HG03025 (cell line): ENCODE measurements around the gene GALNT9.
"Not testable (repeated sequence)": the region's sequence is repeated elsewhere in the genome, so short reads cannot be mapped to it uniquely, and the experiment has no call there.

Experiments used
- ATAC-seq: cut with Tn5 transposase; IDR thresholded peaks from one replicate; pipeline ENCODE4 v1.9.1; 2021; ENCODE audit warnings: mild to moderate bottlenecking, moderate library complexity; ENCODE audit not compliant: unreplicated experiment, low FRiP score

Gene GALNT9

DNA sequence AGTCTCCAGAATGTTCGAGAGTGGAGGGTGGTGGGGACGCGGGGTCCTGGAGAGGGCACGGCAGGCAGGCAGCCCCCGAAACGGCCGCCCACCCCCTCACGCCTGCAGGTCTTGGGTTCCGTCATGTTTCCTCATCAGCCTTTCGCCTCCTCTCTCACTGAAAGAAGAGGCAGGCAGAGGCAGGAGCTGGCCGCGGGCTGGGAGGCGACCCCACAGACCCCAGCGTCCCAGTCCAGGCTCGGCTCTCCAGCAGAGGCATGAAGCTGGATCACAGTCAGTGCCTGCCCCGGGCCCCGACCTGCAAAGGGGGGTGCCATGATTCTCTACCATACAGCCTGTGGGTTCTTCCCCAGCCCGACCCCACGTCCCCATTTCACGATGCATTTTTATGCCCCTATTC, 13.4 kb downstream of the GALNT9 start:
- ATAC-seq: no peak

DNA sequence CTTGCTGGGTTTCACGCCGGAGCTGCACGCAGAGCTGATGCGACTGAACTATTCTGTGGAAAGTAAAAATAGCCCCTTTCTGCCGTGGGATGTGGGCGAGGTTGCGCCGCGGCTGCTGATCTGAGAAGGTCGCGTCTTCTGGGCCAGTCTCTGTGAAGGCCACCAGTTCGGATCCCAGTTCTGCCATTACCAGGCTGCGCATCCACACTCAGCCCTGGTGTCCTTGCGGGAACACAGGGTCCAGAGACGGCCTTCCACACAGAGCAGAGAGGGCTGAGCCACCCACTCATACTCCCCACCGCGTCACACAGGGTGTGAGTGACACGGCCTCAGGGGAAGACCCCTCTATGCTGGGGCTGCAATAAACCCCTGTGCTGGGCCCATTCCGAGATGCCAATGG, 13.9 kb downstream of the GALNT9 start:
- ATAC-seq: no peak

DNA sequence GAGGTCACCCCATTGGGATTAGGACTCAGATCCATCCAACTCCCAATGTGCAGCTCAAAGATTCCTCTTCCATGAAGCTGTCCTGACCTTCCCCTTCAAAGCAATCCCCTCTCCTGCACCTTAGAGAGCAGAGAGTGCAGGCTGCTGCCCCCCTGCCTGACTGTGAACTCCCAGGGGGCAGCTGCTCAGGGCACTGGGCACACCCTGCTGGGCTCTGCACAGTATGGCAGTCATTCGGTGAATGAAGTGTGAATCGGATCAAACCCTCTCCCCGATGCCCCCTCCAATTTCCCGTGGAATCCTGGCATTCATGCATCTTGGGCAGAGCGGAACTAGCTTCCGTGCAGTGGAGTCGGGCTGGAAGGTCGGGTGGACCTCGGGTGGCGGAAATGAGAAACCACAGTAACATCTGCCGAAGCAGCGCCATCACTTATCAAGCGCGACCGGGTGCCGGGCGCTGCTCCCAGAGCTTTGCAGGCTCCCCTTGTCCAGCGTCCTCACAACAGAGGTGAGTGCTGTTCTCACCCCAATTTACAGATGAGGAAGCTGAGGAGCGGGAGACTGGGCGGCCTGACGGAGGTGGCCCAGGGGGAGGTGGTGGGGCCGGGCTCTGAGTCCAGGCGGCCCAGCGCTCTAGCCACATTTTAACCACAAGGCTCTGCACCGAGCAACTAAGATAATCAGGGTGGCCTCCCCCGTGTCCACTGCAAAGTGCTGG, 14.7 kb downstream of the GALNT9 start:
- no peak for ATAC-seq

DNA sequence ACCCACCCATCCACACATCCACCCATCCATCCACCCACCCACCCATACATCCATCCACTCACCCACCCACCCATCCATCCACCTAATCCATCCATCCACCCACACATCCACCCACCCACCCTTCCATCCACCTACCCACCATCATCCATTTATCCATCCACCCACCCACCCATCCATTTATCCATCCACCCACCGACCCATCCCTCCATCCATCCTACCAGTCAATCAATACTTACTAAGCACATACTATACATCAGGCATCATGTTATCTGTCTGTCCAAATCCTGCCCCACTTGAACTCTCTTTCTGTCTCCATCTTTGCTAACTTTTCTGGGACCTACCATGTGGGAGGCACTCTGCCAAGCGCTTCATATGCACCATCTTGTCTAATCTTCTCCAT, 15.4 kb downstream of the GALNT9 start:
- no peak for ATAC-seq

DNA sequence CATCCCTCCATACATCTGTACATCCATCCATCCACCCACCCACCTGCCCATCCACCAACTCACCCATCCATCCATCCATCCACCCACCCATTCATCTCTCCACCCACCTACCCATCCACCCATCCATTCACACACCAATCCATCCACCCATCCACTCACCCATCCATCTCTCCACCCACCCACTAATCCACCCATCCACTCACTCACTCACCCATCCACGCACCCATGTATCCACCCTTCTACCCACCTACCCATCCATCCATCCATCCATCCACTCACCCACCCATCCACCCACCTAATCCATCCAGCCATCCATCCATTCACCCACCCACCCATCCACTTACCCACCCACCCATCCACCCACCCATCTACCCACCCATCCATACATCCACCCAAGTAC, 16.2 kb downstream of the GALNT9 start:
- no peak for ATAC-seq

DNA sequence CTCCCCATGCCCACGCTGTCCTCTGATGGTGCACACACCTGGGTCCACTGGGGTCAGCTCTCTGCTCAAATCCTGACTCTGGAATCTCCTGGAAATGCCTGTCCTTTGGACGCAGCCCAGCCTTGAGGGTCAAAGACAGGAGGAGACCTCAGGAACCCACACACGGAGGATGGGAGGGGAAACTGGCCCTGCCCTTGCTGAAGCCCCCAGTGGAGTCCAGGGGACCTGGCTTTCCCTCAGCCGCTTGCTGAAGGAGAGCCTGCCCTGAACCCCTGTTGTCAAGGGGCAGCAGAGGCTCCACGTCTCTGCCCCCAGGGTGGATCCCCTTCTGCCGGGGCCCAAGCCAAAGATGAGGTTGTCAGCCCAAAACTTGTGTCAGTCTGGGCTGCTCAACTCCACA, 16.9 kb downstream of the GALNT9 start:
- ATAC-seq: no peak

DNA sequence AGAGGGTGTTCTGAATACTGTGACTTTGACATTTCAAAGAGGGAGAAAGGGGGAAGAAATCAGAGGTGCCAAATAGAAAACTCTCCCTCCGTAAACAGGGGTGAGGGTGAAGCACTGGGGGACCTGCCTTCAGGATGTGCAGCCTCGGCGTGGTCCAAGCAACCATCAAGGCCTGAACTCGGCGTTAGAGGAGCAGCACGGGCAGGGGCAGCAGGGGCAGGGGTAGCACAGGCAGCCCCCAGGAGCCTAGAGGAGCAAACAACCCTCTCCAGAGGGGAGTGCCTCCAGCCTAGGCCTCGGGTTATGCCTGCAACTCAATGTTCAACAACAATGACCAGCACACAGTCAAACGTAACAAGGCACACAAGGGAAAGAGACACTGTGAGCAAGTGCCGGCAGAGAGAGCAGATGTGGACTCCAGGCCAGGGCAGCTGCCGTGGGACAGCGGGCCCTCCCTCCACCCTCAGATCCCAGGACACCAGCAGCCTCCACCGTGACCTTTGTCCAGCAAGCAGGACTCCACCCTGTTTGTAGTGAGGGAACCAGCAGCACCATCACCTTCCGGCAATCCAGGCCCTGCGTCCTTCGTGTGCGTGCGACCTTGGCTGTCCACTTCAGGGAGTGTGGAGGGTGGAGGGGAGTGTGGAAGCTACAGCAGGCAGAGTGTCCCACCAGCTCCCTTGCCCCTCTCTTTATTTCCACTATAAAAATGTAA, 18.0 kb downstream of the GALNT9 start:
- no peak for ATAC-seq

DNA sequence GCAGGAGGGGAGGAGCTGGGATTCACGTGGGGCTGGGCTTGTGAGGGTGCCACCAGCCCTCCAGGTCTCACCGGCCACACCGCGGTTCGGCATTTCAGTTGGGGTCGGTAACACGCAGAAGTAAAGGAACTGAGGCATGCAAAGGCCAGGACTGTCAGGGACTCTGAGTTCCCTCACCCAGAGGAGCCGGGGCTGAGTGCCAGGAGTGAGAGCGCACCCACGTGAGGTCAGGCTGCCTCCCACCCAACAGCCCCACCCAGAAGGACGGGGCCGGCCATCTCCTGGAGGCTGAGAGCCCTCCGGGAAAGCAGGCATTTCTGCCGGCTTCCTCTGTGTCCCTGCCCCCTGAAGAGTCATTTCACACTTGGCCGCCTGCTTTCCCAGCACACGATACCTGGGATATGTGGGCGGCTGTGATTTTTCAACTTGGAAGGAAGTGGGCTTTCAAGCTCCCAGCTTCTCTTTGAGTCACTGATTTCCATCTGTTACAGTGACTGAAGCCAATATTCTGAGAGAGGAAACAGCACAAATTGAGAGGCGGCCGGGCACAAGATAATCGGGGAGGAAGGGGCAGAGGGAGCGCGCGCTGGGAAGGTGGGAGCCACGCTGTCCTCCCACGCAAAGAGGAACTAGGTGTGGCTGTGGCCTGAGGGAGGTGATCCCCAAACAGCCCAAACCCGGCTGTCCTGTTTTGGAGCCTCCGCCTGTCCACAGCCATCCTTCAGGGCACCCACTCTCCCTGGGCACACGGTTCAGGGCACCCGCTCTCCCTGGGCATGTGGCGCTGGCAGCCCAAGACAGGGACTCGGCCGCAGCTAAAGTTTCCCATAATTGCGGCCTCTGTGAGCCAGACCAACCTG, 19.0 kb downstream of the GALNT9 start:
- no peak for ATAC-seq

DNA sequence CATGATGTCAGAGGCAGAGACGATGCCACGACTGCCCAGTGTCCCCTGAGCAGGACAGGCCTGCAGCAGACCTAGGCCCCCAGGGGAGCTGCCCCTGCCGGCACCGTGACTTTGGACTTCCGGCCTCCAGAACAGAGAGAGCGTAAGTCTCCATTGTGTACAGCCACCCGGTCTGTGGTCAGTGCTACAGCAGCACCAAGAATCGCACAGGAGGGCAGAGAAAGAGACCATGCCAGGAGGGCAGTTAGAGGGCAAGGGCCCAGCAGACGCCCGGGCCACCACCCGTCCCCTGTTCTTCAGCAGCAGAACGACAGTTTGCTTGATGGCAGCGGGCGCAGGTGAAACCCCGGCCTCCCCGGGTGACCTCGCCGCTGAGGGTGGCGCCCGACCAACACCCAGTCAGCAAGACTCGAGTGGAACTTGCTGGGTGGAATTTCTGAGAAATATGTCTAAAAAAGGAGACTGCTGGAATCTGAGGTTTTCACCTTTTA, 19.7 kb downstream of the GALNT9 start:
- no peak for ATAC-seq

DNA sequence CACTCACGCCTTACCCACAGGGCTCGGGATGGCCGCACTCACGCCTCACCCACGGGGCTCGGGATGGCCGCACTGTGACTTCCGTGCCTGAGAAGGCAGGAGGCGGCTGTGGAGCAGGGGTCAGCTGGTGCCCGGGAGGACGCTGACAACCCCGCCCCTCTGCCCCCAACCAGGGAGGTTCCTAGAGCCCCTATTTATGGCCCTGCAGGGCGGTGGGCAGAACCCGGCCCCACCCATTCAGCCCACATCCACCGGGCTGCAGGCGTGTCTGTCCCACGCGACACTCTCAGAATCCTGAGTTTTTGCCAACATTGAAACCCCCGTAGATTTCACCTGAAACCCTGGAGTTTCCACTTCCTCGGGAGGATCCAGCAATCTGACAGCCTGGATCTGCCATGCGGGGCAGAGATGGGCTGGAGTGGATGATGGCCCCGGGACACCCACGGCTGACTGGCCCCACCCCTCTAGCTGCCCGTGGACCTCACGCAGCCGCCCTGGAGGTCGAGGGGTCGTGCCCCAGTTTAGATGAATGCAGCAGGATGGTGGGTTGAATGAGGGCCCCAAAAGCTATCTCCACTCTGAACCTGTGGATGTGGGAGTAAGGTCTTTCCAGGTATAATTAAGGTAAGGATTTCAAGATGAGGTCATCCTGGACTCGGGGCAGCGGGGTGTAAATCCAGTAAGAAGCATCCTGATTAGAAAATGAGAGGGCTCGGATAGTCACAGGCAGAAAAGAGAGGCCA, 20.4 kb downstream of the GALNT9 start:
- ATAC-seq: no peak

DNA sequence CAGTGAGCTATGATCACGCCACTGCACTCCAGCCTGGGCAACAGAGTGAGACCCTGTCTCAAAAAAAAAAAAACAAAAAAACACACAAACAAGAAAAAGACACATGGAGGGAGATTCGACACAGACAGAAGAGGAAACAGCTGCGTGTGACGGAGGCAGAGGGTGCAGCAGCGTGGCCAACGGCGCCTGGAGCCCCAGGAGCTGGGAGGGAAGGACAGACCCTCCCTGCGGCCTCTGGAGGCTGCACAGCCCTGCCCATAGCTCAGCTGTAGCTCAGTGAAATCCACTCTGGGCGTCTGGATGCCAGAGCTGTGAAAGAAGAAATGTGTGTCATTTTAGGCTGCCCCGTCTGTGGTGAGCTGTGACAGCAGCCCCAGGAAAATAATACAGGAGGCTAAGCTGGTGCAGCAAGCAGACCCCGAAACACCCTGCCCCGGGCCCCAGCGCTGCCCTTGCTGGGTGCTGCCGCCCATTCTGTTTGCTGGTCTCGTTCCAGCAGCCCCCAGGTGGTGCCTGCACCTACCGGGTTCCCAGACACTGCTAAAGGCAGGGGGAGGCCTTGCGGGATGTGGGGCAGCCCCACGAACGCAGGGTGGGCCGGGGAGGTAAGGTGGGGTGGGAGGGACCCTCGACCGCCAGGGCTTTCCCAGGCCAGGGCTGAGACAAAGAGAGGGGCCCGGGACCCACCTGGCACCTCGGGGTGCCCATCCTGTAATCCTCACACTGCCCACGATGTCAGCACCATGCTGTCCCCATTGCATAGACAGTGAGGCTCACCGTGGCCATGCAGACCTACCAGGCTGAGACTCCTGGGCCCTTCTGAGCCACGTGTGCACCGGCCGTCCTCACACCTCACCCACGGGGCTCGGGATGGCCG, 21.2 kb downstream of the GALNT9 start:
- no peak for ATAC-seq

DNA sequence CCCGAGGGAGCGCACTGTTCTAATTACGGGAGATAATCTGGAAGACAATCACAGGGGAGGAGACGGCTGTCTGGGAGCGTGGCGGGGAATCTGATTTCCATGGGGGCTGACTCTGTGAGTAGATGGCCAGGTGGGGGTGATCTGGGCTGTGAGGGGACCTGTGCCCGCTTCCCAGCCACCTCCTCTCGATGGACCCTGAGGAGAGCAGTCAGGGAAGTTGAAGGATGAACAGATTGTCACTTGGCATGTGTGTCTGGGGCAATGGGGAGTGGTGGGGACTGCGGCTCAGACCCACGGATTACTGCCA, 22.6 kb downstream of the GALNT9 start:
- no peak for ATAC-seq

DNA sequence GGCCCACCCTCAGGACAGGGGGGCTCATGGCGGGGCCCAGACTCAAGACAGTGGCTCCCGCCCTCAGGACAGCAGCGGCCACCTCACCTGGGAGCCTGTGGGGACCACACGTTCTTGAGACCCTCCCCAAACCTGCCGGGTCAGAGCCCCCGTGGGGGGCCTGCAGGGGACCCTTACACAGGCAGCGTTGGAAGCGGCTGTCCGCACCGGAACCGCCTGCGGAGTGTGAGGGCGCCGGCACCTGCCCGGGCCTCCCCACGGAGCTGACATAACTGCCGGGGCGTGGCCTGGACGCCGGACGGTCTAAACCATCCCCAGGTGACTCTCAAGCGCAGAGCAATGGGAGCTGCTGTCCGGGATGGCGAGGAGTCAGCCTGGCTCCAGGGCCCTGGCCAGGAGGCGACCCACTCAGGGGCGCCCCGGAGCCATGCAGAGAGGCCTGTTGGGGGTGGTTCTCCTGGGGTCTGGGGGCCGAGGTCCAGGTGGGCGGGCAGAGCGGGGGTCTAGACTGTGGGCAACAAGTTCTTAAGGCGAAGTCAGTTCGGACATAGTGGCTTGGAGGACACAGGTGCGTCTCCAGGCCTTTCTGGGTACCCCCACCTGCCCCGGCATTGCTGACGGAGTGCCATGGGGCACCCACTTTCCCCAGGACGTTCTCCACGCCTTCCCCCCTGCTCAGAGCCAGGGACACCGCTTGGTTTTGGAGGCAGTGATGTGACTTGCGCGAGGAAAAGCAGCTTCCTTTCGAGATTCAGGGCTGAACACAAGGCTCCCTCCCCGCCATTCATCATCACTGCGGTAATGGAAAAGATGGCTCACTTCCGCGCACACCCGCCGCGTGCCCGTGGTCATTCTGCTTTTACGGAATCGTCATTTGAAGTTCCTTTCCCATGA, 23.2 kb downstream of the GALNT9 start:
- no peak for ATAC-seq

DNA sequence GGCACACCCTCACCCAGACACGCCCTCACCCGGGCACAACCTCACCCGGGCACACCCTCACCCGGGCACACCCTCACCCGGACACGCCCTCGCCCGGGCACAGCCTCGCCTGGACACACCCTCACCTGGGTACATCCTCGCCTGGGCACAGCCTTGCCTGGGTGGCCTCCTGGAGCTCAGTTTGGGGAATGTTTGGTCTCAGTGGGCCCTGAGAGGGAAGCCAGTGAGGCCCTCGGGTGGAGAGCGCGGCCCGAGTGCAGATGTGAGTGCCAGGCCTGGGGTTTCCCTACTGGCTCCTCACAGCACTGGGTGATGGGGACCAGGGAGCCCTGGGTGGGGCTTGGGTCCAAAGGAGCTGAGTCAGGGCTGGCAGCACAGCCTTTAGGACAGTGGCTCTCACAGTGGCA, 23.8 kb downstream of the GALNT9 start:
- ATAC-seq: no peak

DNA sequence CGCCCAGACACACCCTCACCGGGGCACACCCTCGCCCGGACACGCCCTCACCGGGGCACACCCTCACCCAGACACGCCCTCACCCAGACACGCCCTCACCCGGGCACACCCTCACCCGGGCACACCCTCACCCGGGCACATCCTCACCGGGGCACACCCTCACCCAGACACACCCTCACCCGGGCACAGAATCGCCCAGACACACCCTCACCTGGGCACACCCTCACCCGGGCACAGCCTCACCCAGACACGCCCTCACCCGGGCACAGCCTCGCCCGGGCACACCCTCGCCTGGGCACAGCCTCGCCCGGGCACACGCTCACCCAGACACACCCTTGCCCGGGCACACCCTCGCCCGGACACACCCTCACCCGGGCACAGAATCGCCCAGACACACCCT, 24.5 kb downstream of the GALNT9 start:
- not testable (repeated sequence) for ATAC-seq

DNA sequence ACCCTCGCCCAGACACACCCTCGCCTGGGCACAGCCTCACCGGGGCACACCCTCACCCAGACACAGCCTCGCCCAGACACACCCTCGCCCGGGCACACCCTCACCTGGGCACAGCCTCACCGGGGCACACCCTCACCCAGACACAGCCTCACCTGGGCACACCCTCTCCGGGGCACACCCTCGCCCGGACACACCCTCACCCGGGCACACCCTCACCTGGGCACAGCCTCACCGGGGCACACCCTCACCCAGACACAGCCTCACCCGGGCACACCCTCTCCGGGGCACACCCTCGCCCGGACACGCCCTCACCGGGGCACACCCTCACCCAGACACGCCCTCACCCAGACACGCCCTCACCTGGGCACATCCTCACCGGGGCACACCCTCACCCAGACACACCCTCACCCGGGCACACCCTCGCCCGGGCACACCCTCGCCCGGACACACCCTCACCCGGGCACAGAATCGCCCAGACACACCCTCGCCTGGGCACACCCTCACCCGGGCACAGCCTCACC, 25.5 kb downstream of the GALNT9 start:
- ATAC-seq: not testable (repeated sequence)

DNA sequence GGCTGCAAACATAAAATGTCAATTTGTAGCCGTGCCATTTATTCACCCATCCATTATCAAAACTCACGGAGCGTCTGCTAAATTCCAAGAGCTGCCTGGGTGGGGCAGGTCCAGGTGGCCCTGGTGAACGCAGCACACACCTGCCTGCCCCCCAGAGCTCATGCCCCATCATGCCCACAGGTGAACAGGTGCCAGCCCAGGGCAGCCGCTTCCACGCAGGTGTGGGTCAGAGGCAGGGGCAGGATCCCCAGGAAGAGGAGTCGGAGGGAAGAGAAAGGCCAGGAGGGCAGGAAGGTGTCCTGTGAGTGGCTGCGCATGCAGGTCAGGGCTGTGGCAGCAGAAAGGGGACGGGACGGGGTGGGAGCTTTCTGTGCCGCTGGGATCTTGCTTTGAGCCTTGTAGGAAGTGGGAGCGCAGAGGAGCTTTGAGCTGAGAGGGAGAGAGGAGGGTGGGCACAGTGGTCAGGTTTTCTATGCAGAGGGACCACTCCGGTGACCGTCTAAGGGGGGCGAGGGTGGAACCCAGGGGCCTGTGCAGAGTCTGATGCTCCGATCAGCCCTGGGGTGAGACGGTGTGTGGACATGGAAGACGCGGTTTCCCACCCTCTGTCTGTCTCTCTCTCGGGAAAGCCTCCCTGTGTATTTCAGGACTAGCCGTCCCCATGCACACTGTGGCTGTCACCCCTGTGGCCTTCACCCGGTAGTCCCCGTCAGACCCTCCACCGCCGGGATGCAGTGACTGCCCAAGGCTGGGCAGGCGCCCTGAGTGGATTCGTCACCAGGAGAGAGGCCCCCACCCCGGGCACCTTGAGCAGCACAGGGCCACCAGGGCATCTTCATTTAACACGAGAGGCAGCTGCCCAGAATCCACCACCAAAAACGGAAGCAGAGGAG, 26.7 kb downstream of the GALNT9 start:
- ATAC-seq: no peak
